Measurements from ENCODE around the gene CACNA1H.

CACNA1H gene

DNA sequence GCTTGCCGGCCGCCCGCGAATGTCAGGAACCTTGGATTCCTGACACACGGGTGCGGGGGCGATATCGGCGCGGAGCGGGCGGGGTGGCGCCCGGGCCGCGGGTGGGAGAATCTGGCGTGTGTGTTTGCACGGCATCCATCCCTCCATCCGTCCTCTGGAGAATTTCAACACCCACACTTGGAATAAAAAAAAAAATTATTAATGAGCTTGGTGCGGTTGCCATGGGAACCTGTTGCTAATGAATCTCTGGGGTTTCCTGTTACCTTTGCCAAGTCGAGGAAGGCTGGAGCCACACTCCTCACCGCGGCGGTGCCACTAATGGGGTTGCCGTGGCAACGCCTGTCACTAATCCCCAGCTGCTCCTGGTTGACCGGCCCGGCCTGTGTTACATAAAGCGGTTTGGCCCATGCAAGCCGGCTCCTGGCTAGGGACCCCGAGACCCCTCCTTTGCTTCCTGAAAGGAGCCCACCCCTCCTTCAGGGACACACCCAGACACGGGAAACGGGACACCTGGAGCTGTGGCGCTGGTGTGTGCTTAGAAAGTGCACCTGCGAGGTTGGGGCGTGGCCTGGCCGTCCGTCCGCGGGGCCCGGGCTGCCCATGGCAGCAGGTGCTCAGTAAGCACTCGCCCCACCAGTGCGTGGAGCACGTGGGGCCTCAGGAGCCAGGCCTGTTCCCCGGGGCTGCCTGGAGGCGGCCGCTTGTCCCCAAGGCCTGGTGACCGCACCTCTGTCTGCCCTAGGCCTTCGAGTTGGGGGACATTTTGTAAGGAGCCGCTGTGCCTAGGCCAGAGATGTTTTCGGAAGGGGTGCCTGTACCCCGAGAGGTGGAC is 14.6 kb downstream of the CACNA1H start:
- Histone ChIP-seq H3K79me2 (ENCODE audit: control insufficient read depth, low read length) (no peaks in the 10 kb centered on the region), H4K20me1 (ENCODE audit: control insufficient read depth, insufficient read depth, low read depth, low read length) (no peaks in the 10 kb centered on the region), H3F3A (ENCODE audit: control insufficient read depth, insufficient read depth) (no peaks in the 10 kb centered on the region), H3K9me2 (replicated peaks; ENCODE audit: control insufficient read depth, low read length) (no peaks in the 10 kb centered on the region), H3K4me1 (ENCODE audit: control insufficient read depth, low read length) (no peaks in the 10 kb centered on the region), H3K9me3 (ENCODE audit: control insufficient read depth, insufficient read depth, low read length) (no peaks in the 10 kb centered on the region), H3K27ac (ENCODE audit: low read depth, low read length) (no peak overlapping the region), H3K36me3 (ENCODE audit: control insufficient read depth, low read length) (no peaks in the 10 kb centered on the region), H3K4me3 (ENCODE audit: low read length) (no peak overlapping the region), H3K27me3 (ENCODE audit: control insufficient read depth, low read length) (no peaks in the 10 kb centered on the region), H3K4me2 (ENCODE audit: low read length) (no peak overlapping the region)
- TF ChIP-seq, protein P1, sequence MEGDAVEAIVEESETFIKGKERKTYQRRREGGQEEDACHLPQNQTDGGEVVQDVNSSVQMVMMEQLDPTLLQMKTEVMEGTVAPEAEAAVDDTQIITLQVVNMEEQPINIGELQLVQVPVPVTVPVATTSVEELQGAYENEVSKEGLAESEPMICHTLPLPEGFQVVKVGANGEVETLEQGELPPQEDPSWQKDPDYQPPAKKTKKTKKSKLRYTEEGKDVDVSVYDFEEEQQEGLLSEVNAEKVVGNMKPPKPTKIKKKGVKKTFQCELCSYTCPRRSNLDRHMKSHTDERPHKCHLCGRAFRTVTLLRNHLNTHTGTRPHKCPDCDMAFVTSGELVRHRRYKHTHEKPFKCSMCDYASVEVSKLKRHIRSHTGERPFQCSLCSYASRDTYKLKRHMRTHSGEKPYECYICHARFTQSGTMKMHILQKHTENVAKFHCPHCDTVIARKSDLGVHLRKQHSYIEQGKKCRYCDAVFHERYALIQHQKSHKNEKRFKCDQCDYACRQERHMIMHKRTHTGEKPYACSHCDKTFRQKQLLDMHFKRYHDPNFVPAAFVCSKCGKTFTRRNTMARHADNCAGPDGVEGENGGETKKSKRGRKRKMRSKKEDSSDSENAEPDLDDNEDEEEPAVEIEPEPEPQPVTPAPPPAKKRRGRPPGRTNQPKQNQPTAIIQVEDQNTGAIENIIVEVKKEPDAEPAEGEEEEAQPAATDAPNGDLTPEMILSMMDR (IDR thresholded peaks at IDR 0.05; ENCODE audit: low read depth, low read length, poor library complexity, severe bottlenecking): no peak
- TF ChIP-seq EZH2phosphoT487 (IDR thresholded peaks at IDR 0.05; ENCODE audit: borderline replicate concordance, low read length): no peak

DNA sequence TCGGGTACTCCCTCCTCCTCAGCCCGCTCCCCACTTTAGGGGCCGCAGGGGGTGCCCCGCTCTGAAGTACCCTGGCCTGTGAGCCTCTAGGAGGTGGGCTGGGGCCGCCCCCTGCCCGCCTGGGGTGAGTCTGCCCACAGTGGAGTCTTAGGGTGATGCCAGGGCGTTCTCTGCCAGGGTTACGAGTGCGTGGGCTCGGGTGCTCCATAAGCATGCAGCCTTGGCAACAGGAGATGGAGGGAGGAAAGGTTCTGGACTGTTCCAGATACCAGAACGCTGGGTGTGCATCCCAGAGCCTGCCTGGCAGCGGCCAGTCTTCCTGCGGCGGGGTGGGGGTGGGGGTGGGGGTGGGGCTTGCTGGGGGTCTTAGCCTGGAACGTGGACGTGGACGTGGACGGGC is 15.9 kb downstream of the CACNA1H start:
- no peak overlapping the region for H3K27ac ChIP-seq (ENCODE audit: low read depth, low read length)
- H3K79me2 ChIP-seq (ENCODE audit: control insufficient read depth, low read length): no peaks in the 10 kb centered on the region
- H3K9me3 ChIP-seq (ENCODE audit: control insufficient read depth, insufficient read depth, low read length): no peaks in the 10 kb centered on the region
- no peak overlapping the region for H3K4me2 ChIP-seq (ENCODE audit: low read length)
- no peak for TF ChIP-seq EZH2phosphoT487 (IDR thresholded peaks at IDR 0.05; ENCODE audit: borderline replicate concordance, low read length)
- no peaks in the 10 kb centered on the region for H4K20me1 ChIP-seq (ENCODE audit: control insufficient read depth, insufficient read depth, low read depth, low read length)
- no peaks in the 10 kb centered on the region for H3K27me3 ChIP-seq (ENCODE audit: control insufficient read depth, low read length)
- no peaks in the 10 kb centered on the region for H3K36me3 ChIP-seq (ENCODE audit: control insufficient read depth, low read length)
- no peaks in the 10 kb centered on the region for H3F3A ChIP-seq (ENCODE audit: control insufficient read depth, insufficient read depth)
- H3K9me2 ChIP-seq (replicated peaks; ENCODE audit: control insufficient read depth, low read length): no peaks in the 10 kb centered on the region
- H3K4me1 ChIP-seq (ENCODE audit: control insufficient read depth, low read length): no peaks in the 10 kb centered on the region
- no peak overlapping the region for H3K4me3 ChIP-seq (ENCODE audit: low read length)

DNA sequence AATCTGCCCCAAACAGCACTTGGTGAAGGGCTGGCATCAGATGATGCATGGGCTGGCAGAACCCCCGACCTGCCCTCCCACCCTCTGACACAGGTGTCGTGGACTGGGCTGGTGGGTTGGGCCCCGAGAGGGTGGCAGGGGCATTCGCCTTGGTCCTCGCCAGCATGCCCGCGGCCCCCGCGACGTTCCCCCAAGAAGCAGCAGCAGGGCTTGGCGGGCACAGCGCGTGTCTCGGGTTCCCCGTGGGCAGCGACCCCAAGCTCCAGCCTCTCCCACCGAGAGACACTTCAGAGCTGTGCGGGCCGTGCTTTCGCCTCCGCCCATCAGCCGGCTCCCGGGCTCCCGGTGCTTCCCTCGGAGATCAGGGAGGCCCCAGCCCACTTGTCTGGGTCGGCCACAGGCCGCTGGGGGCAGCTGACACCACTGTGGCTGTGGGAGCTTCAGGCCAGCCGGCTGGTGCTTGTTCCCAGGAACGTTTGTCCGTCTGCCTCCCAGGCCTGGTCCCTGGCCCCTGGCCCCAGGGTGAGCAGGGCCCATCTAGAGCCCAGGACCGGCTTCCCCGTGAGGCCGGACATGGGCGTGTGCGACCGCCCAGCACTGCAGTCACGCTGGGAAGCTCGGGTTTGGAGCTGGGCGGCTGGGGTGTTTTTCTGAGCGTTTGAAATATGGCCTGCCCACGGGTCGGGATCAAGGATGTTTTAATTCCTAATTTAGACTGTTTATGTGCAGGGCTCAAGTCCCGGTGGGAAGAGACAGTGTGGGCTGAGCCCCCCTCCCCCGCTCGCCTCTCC is 16.6 kb downstream of the CACNA1H start:
- Histone ChIP-seq H3K36me3 (ENCODE audit: control insufficient read depth, low read length) (no peaks in the 10 kb centered on the region), H3K4me1 (ENCODE audit: control insufficient read depth, low read length) (no peaks in the 10 kb centered on the region), H3K27me3 (ENCODE audit: control insufficient read depth, low read length) (no peaks in the 10 kb centered on the region)

More for the DNA sequence above, 16.6 kb downstream of the CACNA1H start:
- Histone ChIP-seq H3F3A (ENCODE audit: control insufficient read depth, insufficient read depth) (no peaks in the 10 kb centered on the region), H4K20me1 (ENCODE audit: control insufficient read depth, insufficient read depth, low read depth, low read length) (no peaks in the 10 kb centered on the region), H3K4me3 (ENCODE audit: low read length) (no peak overlapping the region), H3K9me2 (replicated peaks; ENCODE audit: control insufficient read depth, low read length) (no peaks in the 10 kb centered on the region), H3K4me2 (ENCODE audit: low read length) (no peak overlapping the region), H3K27ac (ENCODE audit: low read depth, low read length) (no peak overlapping the region), H3K79me2 (ENCODE audit: control insufficient read depth, low read length) (no peaks in the 10 kb centered on the region), H3K9me3 (ENCODE audit: control insufficient read depth, insufficient read depth, low read length) (no peaks in the 10 kb centered on the region)
- no peak for TF ChIP-seq EZH2phosphoT487 (IDR thresholded peaks at IDR 0.05; ENCODE audit: borderline replicate concordance, low read length)
- TF ChIP-seq, protein P1 (IDR thresholded peaks at IDR 0.05; ENCODE audit: low read depth, low read length, poor library complexity, severe bottlenecking): no peak

Data from DOHH2 (cell line).